ENCODE data around the gene AVPR2.

Gene AVPR2

GRCh38 chrX:153917869-153918268, 13.4 kb downstream of the AVPR2 start:
- DNase-seq, result no peak

- no peak for DNase-seq
Measured at GRCh38 chrX:153919281-153919680, 14.8 kb downstream of the AVPR2 start.

- DNase-seq, result no peak
Measured at GRCh38 chrX:153920546-153920945, 16.1 kb downstream of the AVPR2 start.

- DNase-seq, result no peak
Measured at GRCh38 chrX:153921070-153921469, 16.6 kb downstream of the AVPR2 start.

GRCh38 chrX:153921511-153922446, 17.3 kb downstream of the AVPR2 start:
- peak in 2 of 3 experiments; percentile 56 to 67 for DNase-seq

GRCh38 chrX:153922932-153923857, 18.7 kb downstream of the AVPR2 start:
- peak in 1 of 3 experiments; percentile 33 for DNase-seq

- peak in 1 of 3 experiments; percentile 62 for DNase-seq
Measured at GRCh38 chrX:153924149-153924861, 19.8 kb downstream of the AVPR2 start.

- DNase-seq, result no peak
Measured at GRCh38 chrX:153925387-153925738, 20.9 kb downstream of the AVPR2 start.

GRCh38 chrX:153925739-153926551, 21.5 kb downstream of the AVPR2 start, which contains the start of gene ARHGAP4:
TSS of gene ARHGAP4 (minus strand) at chrX:153926264. CDS start at chrX:153926202, 62 bp downstream.
- peak in 2 of 3 experiments; percentile 63 to 73 for DNase-seq

GRCh38 chrX:153926552-153926857, 22.0 kb downstream of the AVPR2 start:
- no peak for DNase-seq

- DNase-seq, result peak; percentile 51 to 87 (median 72)
Measured at GRCh38 chrX:153926858-153927671, 22.6 kb downstream of the AVPR2 start.

- DNase-seq, result no peak
Measured at GRCh38 chrX:153927672-153927921, 23.1 kb downstream of the AVPR2 start.

GRCh38 chrX:153927922-153928760, 23.7 kb downstream of the AVPR2 start:
- peak; percentile 99 for DNase-seq

GRCh38 chrX:153928846-153929245, 24.4 kb downstream of the AVPR2 start:
- no peak for DNase-seq

GRCh38 chrX:153929576-153929975, 25.1 kb downstream of the AVPR2 start:
- DNase-seq, result no peak

GRCh38 chrX:153930011-153930910, 25.8 kb downstream of the AVPR2 start:
- no peak for DNase-seq

- no peak for DNase-seq
Measured at GRCh38 chrX:153931151-153931550, 26.7 kb downstream of the AVPR2 start.

- no peak for DNase-seq
Measured at GRCh38 chrX:153931748-153932147, 27.3 kb downstream of the AVPR2 start.

- DNase-seq, result no peak
Measured at GRCh38 chrX:153932220-153932915, 27.9 kb downstream of the AVPR2 start.

All from NCI-H1417 (cell line).